ENCODE results near the gene CCNY.
"Not testable (repeated sequence)": the region's sequence is repeated elsewhere in the genome, so short reads cannot be mapped to it uniquely, and the experiment has no call there.

CCNY gene

GRCh38 chr10:35335133-35336083, 901 bp upstream of the CCNY start:
- no peak for DNase-seq

- DNase-seq, result peak in 1 of 2 donors; percentile 39
Measured at GRCh38 chr10:35336921-35337823, 863 bp downstream of the CCNY start.

- no peak for DNase-seq
Measured at GRCh38 chr10:35339942-35340341, 3.6 kb downstream of the CCNY start.

GRCh38 chr10:35340975-35341374, 4.7 kb downstream of the CCNY start:
- no peak for DNase-seq

- no peak for DNase-seq
Measured at GRCh38 chr10:35341521-35341920, 5.2 kb downstream of the CCNY start.

DNA sequence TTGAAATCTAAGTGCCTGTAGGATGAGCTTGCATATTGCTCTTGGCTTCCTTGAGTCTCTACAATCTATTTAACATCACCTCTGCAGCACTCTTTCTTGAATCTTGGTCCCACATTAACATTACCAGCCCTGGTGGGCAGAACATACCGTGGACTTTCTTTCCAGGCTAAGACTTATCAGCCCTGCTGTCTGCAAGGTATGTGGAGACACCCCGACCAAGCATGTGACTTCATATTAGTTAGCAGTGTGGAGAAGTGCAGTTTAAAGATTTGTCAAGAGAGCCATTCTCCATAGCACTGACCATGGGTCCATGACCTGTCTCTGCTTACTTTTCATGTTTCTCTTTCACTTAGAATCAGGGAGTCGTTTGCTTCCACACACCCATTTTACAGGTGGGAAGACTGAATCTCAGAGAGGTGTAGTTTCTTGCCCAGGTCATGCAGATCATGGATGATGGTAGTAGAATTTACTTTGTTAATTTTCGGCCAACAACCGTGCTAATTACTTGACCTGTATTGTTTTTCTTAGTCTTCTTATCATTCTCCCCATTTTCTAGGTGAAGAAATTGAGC, 6.0 kb downstream of the CCNY start:
- no peak for DNase-seq

- no peak for DNase-seq
Measured at GRCh38 chr10:35343739-35344138, 7.4 kb downstream of the CCNY start.

GRCh38 chr10:35345383-35345742, 9.1 kb downstream of the CCNY start:
- no peak for DNase-seq

GRCh38 chr10:35346248-35346647, 9.9 kb downstream of the CCNY start:
- no peak for DNase-seq

DNA sequence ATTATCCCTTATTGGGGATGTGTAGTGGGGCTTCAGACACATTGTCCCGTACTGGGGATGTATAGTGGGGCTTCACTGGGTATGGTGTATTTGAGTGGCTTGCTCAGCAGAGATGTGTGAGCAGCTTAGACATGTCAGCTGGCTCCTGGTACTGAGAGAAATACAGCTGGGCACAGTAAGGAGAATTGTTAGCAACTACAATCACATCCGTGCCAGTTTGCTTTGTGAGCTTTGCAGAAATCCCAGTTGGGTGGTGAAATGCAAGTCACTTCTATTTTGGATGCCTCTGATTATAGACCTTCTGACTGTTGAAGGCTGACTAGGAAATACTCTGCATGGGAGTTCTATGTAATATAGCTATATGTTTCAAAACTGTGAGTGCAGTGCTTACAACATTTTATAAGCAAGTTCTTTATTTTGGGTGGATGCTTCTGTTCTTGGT, 10.8 kb downstream of the CCNY start:
- peak; percentile 54 to 75 for DNase-seq

DNA sequence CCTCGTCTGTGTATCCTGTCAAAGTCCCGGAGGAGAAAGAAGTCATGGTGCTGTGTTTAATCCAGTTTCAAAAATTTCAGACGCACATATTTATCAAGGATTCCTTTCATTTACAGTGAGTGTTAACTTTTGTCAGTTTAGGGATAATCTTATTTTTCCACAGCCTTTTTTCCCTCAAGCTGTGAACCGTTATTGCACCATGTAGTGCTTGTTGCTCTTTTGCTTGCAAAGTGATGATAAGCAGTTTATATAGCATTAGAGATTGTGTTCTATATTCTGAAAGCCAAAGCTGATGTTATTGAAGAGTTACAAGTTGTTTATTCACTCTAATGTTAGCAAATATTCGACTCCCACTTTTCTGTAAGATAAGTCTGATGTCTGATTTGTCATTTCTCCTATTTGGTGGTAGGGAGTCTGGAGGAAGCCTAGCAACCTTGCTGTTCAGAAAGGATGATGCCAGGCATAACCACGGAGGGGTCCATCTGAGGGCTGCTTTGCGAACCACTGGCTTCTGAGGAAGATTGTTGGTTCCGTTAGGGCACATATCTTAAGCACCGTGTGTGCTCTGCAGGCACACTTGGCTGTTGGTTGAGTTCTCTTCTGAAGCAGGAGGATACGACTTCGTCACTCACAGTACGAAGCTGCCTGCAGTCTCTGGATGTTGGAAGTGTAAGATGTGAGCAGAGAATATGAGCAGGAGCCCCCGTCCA, 11.7 kb downstream of the CCNY start:
- no peak for DNase-seq

DNA sequence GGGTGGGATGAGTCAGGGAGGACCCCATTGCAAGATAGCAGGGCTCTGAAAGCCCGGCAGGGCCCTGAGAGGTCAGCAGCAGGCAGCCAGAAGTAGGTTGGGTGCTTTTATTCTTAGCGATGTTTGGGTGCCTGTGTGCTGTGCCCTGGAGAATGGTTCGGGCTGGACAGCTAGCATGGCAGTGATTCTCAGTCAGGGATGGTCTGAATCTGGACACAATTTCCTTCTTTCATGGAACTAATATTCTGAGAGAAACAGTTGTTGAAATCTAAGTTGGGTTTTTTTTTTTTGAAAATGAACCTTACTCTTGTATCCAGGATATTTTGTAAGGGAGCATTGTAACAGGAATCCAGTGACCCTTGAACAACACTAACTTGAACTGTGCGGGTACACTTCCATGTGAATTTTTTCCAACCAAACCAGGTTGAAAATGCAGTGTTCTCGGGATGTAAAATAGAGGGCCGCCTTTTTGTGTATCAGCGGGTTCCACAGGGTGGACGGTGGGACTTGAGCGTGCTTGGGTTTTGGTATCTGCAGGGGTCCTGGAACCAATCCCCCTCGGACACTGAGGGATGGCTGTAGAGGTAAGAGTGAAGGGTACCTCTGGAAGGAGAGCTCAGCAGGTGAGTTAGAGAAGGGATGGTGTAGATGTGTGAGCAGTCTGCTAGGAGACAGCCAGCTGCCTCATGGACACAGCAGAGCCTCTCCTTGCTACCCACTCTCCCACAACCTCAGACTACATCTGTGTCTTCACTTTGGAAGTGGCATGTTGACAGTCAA, 12.5 kb downstream of the CCNY start:
- DNase-seq, result no peak

DNA sequence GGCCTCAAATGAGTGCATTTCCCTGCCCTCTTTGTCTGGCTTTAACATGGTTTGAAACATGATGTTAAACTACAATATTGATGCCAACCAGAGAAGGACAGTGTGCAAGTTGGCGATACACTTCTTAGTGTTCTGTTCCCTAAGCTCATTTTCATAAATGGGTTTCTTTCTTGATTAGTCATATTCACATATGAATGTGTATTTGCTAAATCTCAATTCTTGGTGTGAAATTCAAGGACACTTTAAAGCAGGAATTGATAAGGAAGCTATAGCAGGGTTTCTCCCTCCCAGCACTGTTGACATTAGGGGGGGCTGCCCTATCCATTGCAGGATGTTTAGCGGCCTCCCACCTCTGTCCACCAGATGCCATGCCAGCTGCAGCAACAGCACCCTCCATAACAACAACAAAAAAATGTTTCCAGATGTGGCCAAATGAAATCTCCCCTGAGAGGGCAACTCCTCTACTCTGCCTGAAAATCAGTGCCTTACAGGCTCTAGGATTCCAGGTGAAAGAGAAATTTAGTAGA, 13.1 kb downstream of the CCNY start:
- no peak for DNase-seq

- no peak for DNase-seq
Measured at GRCh38 chr10:35351021-35351420, 14.7 kb downstream of the CCNY start.

DNA sequence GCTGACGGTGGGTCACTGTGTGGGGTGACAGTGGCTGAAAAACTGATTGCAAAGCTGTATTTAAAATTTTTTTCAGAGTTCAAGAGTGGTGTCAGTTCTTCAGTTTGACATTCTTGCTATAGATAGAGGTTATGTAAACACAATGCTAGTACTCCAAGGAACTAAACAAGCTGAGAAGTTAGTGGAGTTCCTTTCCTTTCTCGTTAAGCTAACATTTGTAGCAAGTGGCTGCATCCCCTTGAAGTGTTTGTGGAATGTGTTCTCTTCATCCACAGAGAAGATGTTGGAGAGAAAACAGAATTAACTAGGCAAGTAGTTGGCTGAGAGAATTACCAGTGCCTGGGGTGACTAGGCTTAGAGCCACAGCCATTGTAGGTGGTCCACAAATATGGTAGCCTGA, 15.8 kb downstream of the CCNY start:
- no peak for DNase-seq

GRCh38 chr10:35352512-35352911, 16.2 kb downstream of the CCNY start:
- DNase-seq, result no peak

- DNase-seq, result no peak
Measured at GRCh38 chr10:35353395-35353794, 17.1 kb downstream of the CCNY start.

DNA sequence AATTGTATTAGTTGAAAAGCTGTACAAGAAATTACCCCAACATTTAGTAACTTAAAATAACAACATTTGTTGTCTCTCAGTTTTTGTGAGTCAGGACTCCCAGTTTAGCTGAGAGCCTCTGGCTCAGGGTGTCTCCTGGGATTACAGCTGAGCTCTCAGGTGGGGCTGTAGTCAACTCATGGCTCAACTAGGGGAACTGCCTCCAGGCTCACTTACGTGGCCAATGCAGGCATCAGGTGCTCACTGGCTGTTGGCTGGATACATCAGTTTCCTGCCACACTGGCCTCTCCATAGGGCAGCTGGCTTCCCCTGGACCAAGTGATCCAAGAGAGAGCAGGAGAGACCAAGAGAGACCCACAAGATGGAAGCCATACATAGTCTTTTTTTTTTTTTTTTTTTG, 17.5 kb downstream of the CCNY start:
- no peak for DNase-seq

DNA sequence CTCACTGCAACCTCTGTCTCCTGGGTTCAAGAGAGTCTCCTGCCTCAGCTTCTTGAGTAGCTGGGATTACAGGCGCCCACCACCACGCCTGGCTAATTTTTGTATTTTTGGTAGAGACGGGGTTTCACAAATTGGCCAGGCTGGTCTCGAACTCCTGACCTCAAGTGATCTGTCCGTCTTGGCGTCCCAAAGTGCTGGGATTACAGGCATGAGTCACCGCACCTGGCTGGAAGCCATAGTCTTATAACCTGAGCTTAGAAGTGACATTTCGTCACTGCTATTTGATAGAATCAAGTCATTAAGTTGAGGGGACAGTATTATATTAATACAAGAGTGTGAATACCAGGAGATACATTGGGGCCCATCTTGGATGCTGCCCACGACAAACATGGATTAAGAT, 17.9 kb downstream of the CCNY start:
- DNase-seq, result not testable (repeated sequence)

DNA sequence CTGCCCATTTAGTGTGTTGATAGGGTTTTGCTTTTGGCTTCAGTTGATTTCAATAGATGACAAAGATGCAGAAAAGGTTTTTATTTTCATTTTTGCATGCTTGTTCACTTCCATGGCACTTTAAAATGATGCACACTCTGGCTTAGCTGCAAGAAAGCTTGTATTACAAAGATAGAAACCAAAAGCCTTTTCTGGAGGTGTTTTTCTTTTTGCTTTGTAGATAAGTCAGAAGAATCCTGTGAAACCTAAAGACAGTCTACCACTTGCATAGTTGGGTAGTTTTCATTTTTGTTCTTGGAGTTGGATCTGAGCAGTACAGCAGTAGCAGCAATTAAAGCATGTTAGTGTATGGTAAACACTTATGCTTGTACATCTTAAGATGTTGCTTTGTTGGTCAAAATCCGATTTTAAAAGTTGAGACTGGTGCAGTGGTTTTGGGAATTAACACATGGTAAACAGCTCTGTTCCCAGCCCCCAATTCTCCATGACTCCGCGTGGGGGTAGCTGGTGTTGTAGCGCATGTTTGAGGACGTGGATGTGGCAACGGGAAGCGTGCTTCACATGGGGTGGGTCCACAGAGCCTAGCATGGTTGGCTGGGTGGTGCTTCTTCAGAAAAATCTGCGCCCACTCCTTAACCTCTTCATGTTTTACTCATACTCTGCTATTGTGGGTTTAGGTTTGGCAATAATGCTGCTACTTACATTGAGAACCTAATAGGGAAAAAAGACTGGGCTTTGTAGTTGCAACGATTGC, 19.8 kb downstream of the CCNY start:
- no peak for DNase-seq

DNA sequence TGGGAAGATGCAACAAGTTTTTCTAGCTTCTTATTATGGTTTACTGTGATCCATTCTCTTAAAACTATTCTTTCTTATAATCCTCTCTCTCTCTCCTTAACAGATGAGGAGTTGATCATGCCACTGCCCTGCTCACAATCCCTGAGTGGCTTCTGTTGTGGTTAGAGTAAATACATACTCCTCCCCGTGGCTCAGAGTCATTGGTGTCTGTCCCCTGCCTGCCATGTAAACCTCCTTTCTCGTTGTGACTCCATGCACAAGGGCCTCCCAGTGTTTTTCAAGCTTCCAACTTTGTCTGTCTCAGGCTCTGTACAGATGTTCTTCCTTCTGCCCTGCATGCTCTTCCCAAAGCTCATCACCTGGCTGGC, 20.4 kb downstream of the CCNY start:
- no peak for DNase-seq
